Measurements from ENCODE around the gene TMEM138.

- TF ChIP-seq CTCF (conservative IDR thresholded peaks at IDR 0.05; ENCODE audit: low read length) = no peak
- no peak for TF ChIP-seq EZH2phosphoT487 (IDR thresholded peaks at IDR 0.05; ENCODE audit: borderline replicate concordance)
Measured at GRCh38 chr11:61354208-61354607, 8.0 kb upstream of the TMEM138 start.

All from Loucy (cell line).